ENCODE data around the gene LRP6. TPM values are rescaled to one million over a fixed set of nuclear protein-coding genes. Genes with fewer than 3 reads are reported as not detected.

LRP6 gene
- total and polyA plus RNA-seq, 2 of the 13 experiments (the other 11 are each of a cell fraction or from before 2014, with no cell fraction given), result 33.8 to 42.0 TPM

GRCh38 chr12:12266873-12267741 is at the start of gene LRP6 (continued):
- TF ChIP-seq ZNF781 (CRISPR knock-in tag; IDR thresholded peaks at IDR 0.05; ENCODE audit: borderline replicate concordance, not compliant biosample characterization) (peak; percentile 96), EED (CRISPR knock-in tag; IDR thresholded peaks at IDR 0.05) (peak; percentile 73), MED1 (CRISPR knock-in tag; IDR thresholded peaks at IDR 0.05) (peak; percentile 89), DNMT3B (CRISPR knock-in tag; conservative IDR thresholded peaks at IDR 0.05) (peak; percentile 37; the same call in 1 of the 2 replicates), SOX13 (IDR thresholded peaks at IDR 0.05) (no peak; the same call in 1 of the 2 replicates), SOX13 (CRISPR knock-in tag; conservative IDR thresholded peaks at IDR 0.05 in 1 of 2, IDR thresholded peaks at IDR 0.05 in 1 of 2) (peak in 1 of 2 experiments; percentile 62; a peak in 1 of 4 replicates), BRF2 (CRISPR knock-in tag; IDR thresholded peaks at IDR 0.05) (peak; percentile 78; the same call in 1 of the 2 replicates), IRX3 (CRISPR knock-in tag; IDR thresholded peaks at IDR 0.05; ENCODE audit: borderline replicate concordance, low read depth) (peak; percentile 95), ZBTB1 (CRISPR knock-in tag; IDR thresholded peaks at IDR 0.05; ENCODE audit: borderline replicate concordance) (no peak), ZNF772 (CRISPR knock-in tag; IDR thresholded peaks at IDR 0.05) (peak; percentile 96), ZNF292 (CRISPR knock-in tag; IDR thresholded peaks at IDR 0.05; ENCODE audit: borderline replicate concordance, low read depth) (peak; percentile 95), ERF (CRISPR knock-in tag; IDR thresholded peaks at IDR 0.05) (peak; percentile 95), ZNF10 (CRISPR knock-in tag; IDR thresholded peaks at IDR 0.05; ENCODE audit: borderline replicate concordance, low read depth) (peak; percentile 48; the same call in 1 of the 2 replicates), PRDM10 (CRISPR knock-in tag; IDR thresholded peaks at IDR 0.05; ENCODE audit: low read depth) (no peak)
- TF ChIP-seq, protein P1, sequence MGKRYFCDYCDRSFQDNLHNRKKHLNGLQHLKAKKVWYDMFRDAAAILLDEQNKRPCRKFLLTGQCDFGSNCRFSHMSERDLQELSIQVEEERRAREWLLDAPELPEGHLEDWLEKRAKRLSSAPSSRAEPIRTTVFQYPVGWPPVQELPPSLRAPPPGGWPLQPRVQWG (CRISPR knock-in tag; IDR thresholded peaks at IDR 0.05; ENCODE audit: borderline replicate concordance, low read depth), result no peak
- TF ChIP-seq, protein P2, sequence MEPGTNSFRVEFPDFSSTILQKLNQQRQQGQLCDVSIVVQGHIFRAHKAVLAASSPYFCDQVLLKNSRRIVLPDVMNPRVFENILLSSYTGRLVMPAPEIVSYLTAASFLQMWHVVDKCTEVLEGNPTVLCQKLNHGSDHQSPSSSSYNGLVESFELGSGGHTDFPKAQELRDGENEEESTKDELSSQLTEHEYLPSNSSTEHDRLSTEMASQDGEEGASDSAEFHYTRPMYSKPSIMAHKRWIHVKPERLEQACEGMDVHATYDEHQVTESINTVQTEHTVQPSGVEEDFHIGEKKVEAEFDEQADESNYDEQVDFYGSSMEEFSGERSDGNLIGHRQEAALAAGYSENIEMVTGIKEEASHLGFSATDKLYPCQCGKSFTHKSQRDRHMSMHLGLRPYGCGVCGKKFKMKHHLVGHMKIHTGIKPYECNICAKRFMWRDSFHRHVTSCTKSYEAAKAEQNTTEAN (CRISPR knock-in tag; conservative IDR thresholded peaks at IDR 0.05), result peak; percentile 90
- TF ChIP-seq, protein P3, sequence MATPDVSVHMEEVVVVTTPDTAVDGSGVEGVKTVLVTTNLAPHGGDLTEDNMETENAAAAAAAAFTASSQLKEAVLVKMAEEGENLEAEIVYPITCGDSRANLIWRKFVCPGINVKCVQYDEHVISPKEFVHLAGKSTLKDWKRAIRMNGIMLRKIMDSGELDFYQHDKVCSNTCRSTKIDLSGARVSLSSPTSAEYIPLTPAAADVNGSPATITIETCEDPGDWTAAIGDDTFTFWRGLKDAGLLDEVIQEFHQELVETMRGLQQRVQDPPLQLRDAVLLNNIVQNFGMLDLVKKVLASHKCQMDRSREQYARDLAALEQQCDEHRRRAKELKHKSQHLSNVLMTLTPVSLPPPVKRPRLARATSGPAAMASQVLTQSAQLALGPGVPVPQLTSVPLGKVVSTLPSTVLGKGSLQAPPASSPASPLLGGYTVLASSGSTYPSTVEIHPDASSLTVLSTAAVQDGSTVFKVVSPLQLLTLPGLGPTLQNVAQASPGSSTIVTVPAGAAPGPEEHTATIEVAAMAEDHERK (CRISPR knock-in tag; IDR thresholded peaks at IDR 0.05; ENCODE audit: low read depth), result peak; percentile 91
- TF ChIP-seq, protein P4, sequence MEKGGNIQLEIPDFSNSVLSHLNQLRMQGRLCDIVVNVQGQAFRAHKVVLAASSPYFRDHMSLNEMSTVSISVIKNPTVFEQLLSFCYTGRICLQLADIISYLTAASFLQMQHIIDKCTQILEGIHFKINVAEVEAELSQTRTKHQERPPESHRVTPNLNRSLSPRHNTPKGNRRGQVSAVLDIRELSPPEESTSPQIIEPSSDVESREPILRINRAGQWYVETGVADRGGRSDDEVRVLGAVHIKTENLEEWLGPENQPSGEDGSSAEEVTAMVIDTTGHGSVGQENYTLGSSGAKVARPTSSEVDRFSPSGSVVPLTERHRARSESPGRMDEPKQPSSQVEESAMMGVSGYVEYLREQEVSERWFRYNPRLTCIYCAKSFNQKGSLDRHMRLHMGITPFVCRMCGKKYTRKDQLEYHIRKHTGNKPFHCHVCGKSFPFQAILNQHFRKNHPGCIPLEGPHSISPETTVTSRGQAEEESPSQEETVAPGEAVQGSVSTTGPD (CRISPR knock-in tag; IDR thresholded peaks at IDR 0.05), result peak; percentile 89

All from HepG2 (cell line).